H1 (cell line): ENCODE results near the gene TMEM40. TPM values are rescaled to one million over a fixed set of nuclear protein-coding genes. Genes with fewer than 3 reads are reported as not detected.

ENCODE experiments used
- CTCF ChIA-PET: fragments of 300-600 bp; sonication (Branson Sonifier 250); formaldehyde crosslinking; loops from one replicate; lab custom pipeline; 2021; ENCODE audit not compliant: partially characterized antibody; lab: Charles Lee
- POLR2A ChIA-PET: fragments of 300-600 bp; sonication (Branson Sonifier 250); formaldehyde crosslinking; loops from one replicate; lab custom pipeline; 2021; ENCODE audit warnings: inconsistent platforms; ENCODE audit not compliant: partially characterized antibody; lab: Charles Lee
- DNase-seq, 2 experiments: peaks; one replicate each; pipeline versions ENCODE4 v3.0.0 to v3.0.0-alpha.2; 2010 to 2022; ENCODE audit warnings: low spot score in 2 of 2, low read depth in 1 of 2, mixed read lengths in 1 of 2
- FAIRE-seq: peaks from 2 replicates; lab custom pipeline; 2011; peaks lifted over from hg19 to GRCh38; lab: Jason Lieb, UNC
- H2AFZ ChIP-seq: 2 replicates; pipeline ENCODE4 v1.8.1; 2012; ENCODE audit warnings: low read length, inconsistent platforms
- H2AK5ac ChIP-seq: 2 replicates; pipeline ENCODE4 v1.6.1; 2013; ENCODE audit warnings: low read depth, low read length
- H2BK120ac ChIP-seq: replicated peaks from 2 replicates; pipeline ENCODE3; 2013; ENCODE audit warnings: low read depth, low read length, inconsistent platforms
- H2BK12ac ChIP-seq: 2 replicates; pipeline ENCODE4 v1.6.1; 2013; ENCODE audit warnings: low read depth, low read length
- H2BK15ac ChIP-seq: 2 replicates; pipeline ENCODE4 v1.6.1; 2013; ENCODE audit warnings: low read length
- H2BK20ac ChIP-seq: 2 replicates; pipeline ENCODE4 v1.6.1; 2013; ENCODE audit warnings: low read length
- H2BK5ac ChIP-seq: 2 replicates; pipeline ENCODE4 v1.6.1; 2013; ENCODE audit warnings: low read depth, low read length
- H3K14ac ChIP-seq: 2 replicates; pipeline ENCODE4 v1.6.1; 2013; ENCODE audit warnings: inconsistent platforms; ENCODE audit not compliant: insufficient read length
- H3K18ac ChIP-seq: 2 replicates; pipeline ENCODE4 v1.6.1; 2013; ENCODE audit warnings: low read length; ENCODE audit errors: extremely low read depth
- H3K23ac ChIP-seq: 2 replicates; pipeline ENCODE4 v1.6.1; 2013; ENCODE audit warnings: inconsistent platforms; ENCODE audit not compliant: insufficient read length
- H3K23me2 ChIP-seq: 2 replicates; pipeline ENCODE4 v1.6.1; 2013; ENCODE audit warnings: low read depth, low read length
- H3K27ac ChIP-seq: 2 replicates; pipeline ENCODE4 v1.6.1; 2011; ENCODE audit warnings: low read depth, low read length, inconsistent platforms
- H3K27me3 ChIP-seq, 4 experiments: replicated peaks in 1 of 4; 1 replicate in 1 of 4; 2 replicates in 3 of 4; pipeline versions ENCODE4 v1.6.1 to v1.8.1; 2011 to 2013; ENCODE audit warnings: low read length in 3 of 4, mild to moderate bottlenecking in 3 of 4, inconsistent platforms in 2 of 4, mixed read lengths in 2 of 4, moderate library complexity in 1 of 4; ENCODE audit not compliant: control insufficient read depth in 3 of 4, insufficient read depth in 3 of 4; ENCODE audit errors: extremely low read depth in 1 of 4
- H3K36me3 ChIP-seq, 4 experiments: 2 replicates each; pipeline versions ENCODE4 v1.6.1 to v1.8.1; 2011 to 2013; ENCODE audit warnings: mild to moderate bottlenecking in 4 of 4, low read length in 3 of 4, moderate library complexity in 2 of 4, control low read depth in 1 of 4, inconsistent platforms in 1 of 4; ENCODE audit not compliant: insufficient read depth in 4 of 4, control insufficient read depth in 2 of 4
- H3K4ac ChIP-seq: replicated peaks from 2 replicates; pipeline ENCODE3; 2013; ENCODE audit warnings: low read length, low read depth, mixed read lengths, inconsistent platforms; ENCODE audit not compliant: insufficient read length
- H3K4me1 ChIP-seq, 4 experiments: replicated peaks in 1 of 4; 1 replicate in 1 of 4; 2 replicates in 3 of 4; pipeline versions ENCODE4 v1.6.1 to v1.8.1; 2011 to 2013; ENCODE audit warnings: low read length in 3 of 4, inconsistent platforms in 2 of 4, mixed read lengths in 1 of 4; ENCODE audit not compliant: insufficient read depth in 4 of 4, control insufficient read depth in 3 of 4
- H3K4me2 ChIP-seq, 2 experiments: 2 replicates each; pipeline versions ENCODE4 v1.6.1 to v1.8.1; 2011 to 2013; ENCODE audit warnings: low read depth in 2 of 2, low read length in 2 of 2, control low read depth in 1 of 2, inconsistent platforms in 1 of 2, mild to moderate bottlenecking in 1 of 2; ENCODE audit not compliant: insufficient read depth in 1 of 2
- H3K4me3 ChIP-seq, 4 experiments: fragments of 200-600, 300-600 bp in 1 of 4; sonication (generic), shearing (Covaris generic), sonication (Bioruptor Twin) in 1 of 4; 2 replicates each; pipeline versions ENCODE4 v1.5.1 to v1.8.1; 2011 to 2016; ENCODE audit warnings: low read length in 4 of 4, low read depth in 3 of 4, control low read depth in 2 of 4, inconsistent platforms in 2 of 4, mild to moderate bottlenecking in 2 of 4, mixed read lengths in 1 of 4, moderate library complexity in 1 of 4; ENCODE audit not compliant: insufficient read depth in 2 of 4; ENCODE audit errors: extremely low read depth in 1 of 4
- H3K56ac ChIP-seq: replicated peaks from 2 replicates; pipeline ENCODE3; 2013; ENCODE audit warnings: low read depth, mild to moderate bottlenecking, mixed read lengths, low read length, inconsistent platforms; ENCODE audit not compliant: insufficient read length
- H3K79me1 ChIP-seq: 2 replicates; pipeline ENCODE4 v1.6.1; 2013; ENCODE audit warnings: low read depth, low read length, control low read depth
- H3K79me2 ChIP-seq, 2 experiments: 2 replicates each; pipeline versions ENCODE4 v1.6.1 to v1.8.1; 2012 to 2013; ENCODE audit warnings: low read length in 2 of 2, mild to moderate bottlenecking in 2 of 2, inconsistent platforms in 1 of 2; ENCODE audit not compliant: insufficient read depth in 2 of 2, control insufficient read depth in 1 of 2
- H3K9ac ChIP-seq, 4 experiments: replicated peaks in 1 of 4; 1 replicate in 1 of 4; 2 replicates in 3 of 4; pipeline versions ENCODE4 v1.6.1 to v1.8.1; 2011 to 2013; ENCODE audit warnings: low read depth in 3 of 4, low read length in 3 of 4, control low read depth in 2 of 4, mild to moderate bottlenecking in 2 of 4, moderate library complexity in 2 of 4, inconsistent platforms in 1 of 4; ENCODE audit errors: extremely low read depth in 1 of 4
- H3K9me3 ChIP-seq, 2 experiments: 2 replicates each; pipeline versions ENCODE4 v1.6.1 to v1.8.1; 2012 to 2013; ENCODE audit warnings: mild to moderate bottlenecking in 2 of 2, moderate library complexity in 2 of 2, control low read depth in 1 of 2, inconsistent platforms in 1 of 2, low read depth in 1 of 2, low read length in 1 of 2, mixed read lengths in 1 of 2; ENCODE audit not compliant: insufficient read depth in 2 of 2
- H4K20me1 ChIP-seq, 2 experiments: replicated peaks in 1 of 2; 2 replicates each; pipeline versions ENCODE3 to v1.8.1; 2011 to 2013; ENCODE audit warnings: inconsistent platforms in 2 of 2, low read length in 2 of 2, mild to moderate bottlenecking in 1 of 2; ENCODE audit not compliant: insufficient read depth in 2 of 2, control insufficient read depth in 1 of 2
- H4K5ac ChIP-seq: 2 replicates; pipeline ENCODE4 v1.6.1; 2013; ENCODE audit warnings: low read length, low read depth, mixed read lengths, inconsistent platforms; ENCODE audit not compliant: insufficient read length
- H4K8ac ChIP-seq: 2 replicates; pipeline ENCODE4 v1.8.0; 2013; ENCODE audit warnings: mild to moderate bottlenecking, moderate library complexity, low read length, inconsistent platforms; ENCODE audit not compliant: insufficient read depth; ENCODE audit errors: extremely low read depth
- H4K91ac ChIP-seq: replicated peaks from 2 replicates; pipeline ENCODE3; 2013; ENCODE audit warnings: low read length, mixed read lengths, inconsistent platforms; ENCODE audit not compliant: insufficient read length
- BACH1 ChIP-seq: IDR thresholded peaks from 2 replicates; pipeline ENCODE4 v1.6.1; 2012; ENCODE audit warnings: low read length, improper control_type of control experiment
- BCL11A ChIP-seq, 2 experiments: IDR thresholded peaks; one replicate each; pipeline ENCODE4 v1.6.1; 2011; ENCODE audit warnings: low read depth in 2 of 2, low read length in 2 of 2, mild to moderate bottlenecking in 2 of 2
- CHD1 ChIP-seq: IDR thresholded peaks from 2 replicates; pipeline ENCODE4 v1.6.1; 2012; ENCODE audit warnings: low read depth, low read length, improper control_type of control experiment
- GTF2F1 ChIP-seq: IDR thresholded peaks from 2 replicates; pipeline ENCODE4 v1.6.1; 2012; ENCODE audit warnings: low read depth, low read length, improper control_type of control experiment, borderline replicate concordance
- POU5F1 ChIP-seq: IDR thresholded peaks from 2 replicates; pipeline ENCODE4 v1.6.1; 2011; ENCODE audit warnings: low read depth, mild to moderate bottlenecking, low read length, moderate library complexity
- SRF ChIP-seq: IDR thresholded peaks from 2 replicates; pipeline ENCODE4 v1.6.1; 2011; ENCODE audit warnings: mild to moderate bottlenecking, low read depth, low read length, moderate library complexity
- TBP ChIP-seq: IDR thresholded peaks from 2 replicates; pipeline ENCODE4 v1.6.1; 2011; ENCODE audit warnings: low read depth, low read length, improper control_type of control experiment
- WGBS, 2 experiments: shearing (Covaris generic) in 1 of 2; methylation state at CpG; one replicate each; pipeline versions ENCODE4 v1.1.6 to v1.1.7; 2013 to 2015; ENCODE audit warnings: low lambda C conversion rate in 2 of 2, mixed read lengths in 2 of 2, inconsistent platforms in 1 of 2, low coverage in 1 of 2, missing lambda C conversion rate in 1 of 2; ENCODE audit not compliant: insufficient replicate concordance in 2 of 2, insufficient coverage in 1 of 2, insufficient read length in 1 of 2; ENCODE audit errors: extremely low coverage in 1 of 2, missing lambda C conversion rate in 1 of 2; 5-methylcytosine and 5-hydroxymethylcytosine counted together
- polyA plus RNA-seq, 7 experiments: library from polyadenylated mRNA; depleted of rRNA in 3 of 7; stranded (reverse) in 5 of 7; unstranded in 2 of 7; fragments of >200 nt in 5 of 7; fragments of 200-250 nt in 2 of 7; gene quantifications; 1 replicate in 5 of 7; 2 replicates in 1 of 7; 4 replicates in 1 of 7; pipeline versions ENCODE4 v1.2.1 to v1.2.3, GENCODE V29; 2011 to 2013; ENCODE audit warnings: missing spikeins in 2 of 7, mixed read lengths in 2 of 7
- total RNA-seq: library from RNA; stranded (reverse); fragmentation: NEBNext Ultra II Directional; extraction: Animal tissue kit (Norgen Biotek cat#: 25700); gene quantifications from 2 replicates; pipeline ENCODE4 v1.2.1, GENCODE V29; 2021
- TF ChIP-seq, protein P1 (sequence below): IDR thresholded peaks from 2 replicates; pipeline ENCODE4 v1.6.1; 2012; ENCODE audit warnings: inconsistent platforms

Gene TMEM40
- total and polyA plus RNA-seq, 2 of the 8 experiments (the other 6 are each of a cell fraction or from before 2014, with no cell fraction given): 0.18 TPM; not detected in 1

DNA sequence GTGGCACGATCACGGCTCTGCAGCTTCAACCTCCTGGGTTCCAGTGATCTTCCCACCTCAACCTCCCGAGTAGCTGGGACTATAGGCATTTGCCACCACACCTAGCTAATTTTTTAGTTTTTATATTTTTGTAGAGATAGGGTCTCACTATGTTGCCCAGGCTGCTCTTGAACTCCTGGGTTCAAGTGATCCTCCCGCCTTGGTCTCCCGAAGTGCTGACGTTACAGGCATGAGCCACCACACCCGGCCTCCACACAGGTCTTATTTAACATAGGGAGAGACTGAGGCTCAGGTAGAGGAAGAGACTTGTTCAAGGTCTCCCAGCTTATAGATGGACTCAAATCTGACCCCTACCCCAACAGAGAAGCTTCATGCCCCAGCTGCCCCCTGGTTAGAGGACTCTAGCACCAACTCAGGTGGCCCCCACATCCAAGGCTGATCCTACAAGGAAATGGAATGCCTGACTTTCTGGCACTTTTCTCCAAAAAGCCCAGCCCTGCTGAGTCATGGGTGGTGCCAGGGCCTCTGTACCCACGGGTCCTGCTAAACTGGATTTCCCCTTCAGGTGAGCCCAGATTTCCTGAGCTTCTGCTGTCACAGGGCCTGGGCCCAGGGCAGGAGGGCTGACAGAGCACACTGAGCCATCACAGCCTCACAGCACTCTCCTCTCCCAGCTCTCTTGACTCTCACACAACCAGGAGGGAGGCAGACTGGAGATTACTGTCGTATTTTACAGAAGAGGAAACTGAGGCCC, 5.6 kb downstream of the TMEM40 start:
- Histone ChIP-seq H3K23ac (no peak overlapping the region), H2BK5ac (no peak overlapping the region), H4K91ac (no peak overlapping the region), H3K4me2 (no peak overlapping the region), H3K79me2 (no peaks in the 10 kb centered on the region), H3K27me3 (no peaks in the 10 kb centered on the region), H3K56ac (no peak overlapping the region), H2AFZ (no peak overlapping the region), H3K9ac (no peak overlapping the region), H3K27ac (no peak overlapping the region), H3K4me1 (peaks cover 0 to 6% (median 2%) of the 10 kb centered on the region in 4 experiments; a peak in 4 of 7 replicates), H2AK5ac (no peak overlapping the region), H4K5ac (no peak overlapping the region), H3K9me3 (no peaks in the 10 kb centered on the region), H3K18ac (no peak overlapping the region), H3K23me2 (peaks cover 3% of the 10 kb centered on the region; the same call in 1 of the 2 replicates), H3K36me3 (no peaks in the 10 kb centered on the region), H3K4ac (no peak overlapping the region), H3K79me1 (no peaks in the 10 kb centered on the region), H2BK12ac (no peak overlapping the region), H2BK15ac (no peak overlapping the region), H2BK120ac (no peak overlapping the region), H3K14ac (no peak overlapping the region), H2BK20ac (no peak overlapping the region), H4K8ac (no peak overlapping the region), H4K20me1 (no peaks in the 10 kb centered on the region), H3K4me3 (no peak overlapping the region)
- DNase-seq: no peak
- 90% methylated on average over 6 of the region's 9 CpGs; no CpG with 5 or more reads in 1 of the 2 experiments for WGBS, 2 experiments
- CTCF ChIA-PET: interaction anchor here (0.7 to 1.9 kb wide), 6 partner anchors 8 to 47 kb away, joined by 3 to 10 read pairs (median 4); no protein-coding TSS in a partner anchor
- FAIRE-seq: no peak
- TF ChIP-seq TBP: no peak
- no peak for TF ChIP-seq BCL11A (IDR thresholded peaks at IDR 0.05; ENCODE audit: low read depth in 2 of 2, low read length in 2 of 2)
- TF ChIP-seq GTF2F1: no peak
- TF ChIP-seq, protein P1, sequence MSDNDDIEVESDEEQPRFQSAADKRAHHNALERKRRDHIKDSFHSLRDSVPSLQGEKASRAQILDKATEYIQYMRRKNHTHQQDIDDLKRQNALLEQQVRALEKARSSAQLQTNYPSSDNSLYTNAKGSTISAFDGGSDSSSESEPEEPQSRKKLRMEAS: no peak
- TF ChIP-seq CHD1: no peak
- TF ChIP-seq BACH1: no peak
- TF ChIP-seq POU5F1: no peak
- no peak for TF ChIP-seq SRF
- TF ChIP-seq, all 59 proteins: peak for 0
- POLR2A ChIA-PET: no interaction called here
